ENCODE data around the gene PRDM8.

DNA sequence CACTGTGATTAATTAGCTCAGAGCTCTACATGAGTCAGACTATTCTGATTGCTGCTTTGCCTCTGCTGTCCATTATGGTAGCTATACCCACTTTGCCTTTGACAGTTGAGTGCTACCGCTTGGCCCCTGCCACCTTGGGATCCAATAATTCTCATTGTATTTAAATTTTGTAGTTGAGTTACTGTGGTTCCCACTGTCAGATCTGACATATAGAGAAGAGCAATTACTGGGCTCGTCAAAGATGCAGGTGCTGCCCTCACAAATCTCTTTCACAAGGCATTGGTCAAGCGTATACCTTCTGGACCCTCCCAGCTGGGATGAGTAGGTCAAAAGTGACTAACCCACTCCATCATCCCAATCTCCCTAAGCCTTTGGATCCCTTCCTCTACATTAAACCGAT lies 18.3 kb upstream of the PRDM8 start:
- no peak for TF ChIP-seq POLR2A (IDR thresholded peaks at IDR 0.05; ENCODE audit: low read depth)
- TF ChIP-seq, protein P1, sequence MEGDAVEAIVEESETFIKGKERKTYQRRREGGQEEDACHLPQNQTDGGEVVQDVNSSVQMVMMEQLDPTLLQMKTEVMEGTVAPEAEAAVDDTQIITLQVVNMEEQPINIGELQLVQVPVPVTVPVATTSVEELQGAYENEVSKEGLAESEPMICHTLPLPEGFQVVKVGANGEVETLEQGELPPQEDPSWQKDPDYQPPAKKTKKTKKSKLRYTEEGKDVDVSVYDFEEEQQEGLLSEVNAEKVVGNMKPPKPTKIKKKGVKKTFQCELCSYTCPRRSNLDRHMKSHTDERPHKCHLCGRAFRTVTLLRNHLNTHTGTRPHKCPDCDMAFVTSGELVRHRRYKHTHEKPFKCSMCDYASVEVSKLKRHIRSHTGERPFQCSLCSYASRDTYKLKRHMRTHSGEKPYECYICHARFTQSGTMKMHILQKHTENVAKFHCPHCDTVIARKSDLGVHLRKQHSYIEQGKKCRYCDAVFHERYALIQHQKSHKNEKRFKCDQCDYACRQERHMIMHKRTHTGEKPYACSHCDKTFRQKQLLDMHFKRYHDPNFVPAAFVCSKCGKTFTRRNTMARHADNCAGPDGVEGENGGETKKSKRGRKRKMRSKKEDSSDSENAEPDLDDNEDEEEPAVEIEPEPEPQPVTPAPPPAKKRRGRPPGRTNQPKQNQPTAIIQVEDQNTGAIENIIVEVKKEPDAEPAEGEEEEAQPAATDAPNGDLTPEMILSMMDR (IDR thresholded peaks at IDR 0.05), result no peak

Data from esophagus muscularis mucosa (tissue), 3 donors.